GM18870 (cell line): ENCODE results near the gene CRB1.

ENCODE experiments used
- ATAC-seq: cut with Tn5 transposase; IDR thresholded peaks from one replicate; pipeline ENCODE4 v1.9.1; 2021; ENCODE audit warnings: moderate library complexity; ENCODE audit not compliant: unreplicated experiment

Gene CRB1

DNA sequence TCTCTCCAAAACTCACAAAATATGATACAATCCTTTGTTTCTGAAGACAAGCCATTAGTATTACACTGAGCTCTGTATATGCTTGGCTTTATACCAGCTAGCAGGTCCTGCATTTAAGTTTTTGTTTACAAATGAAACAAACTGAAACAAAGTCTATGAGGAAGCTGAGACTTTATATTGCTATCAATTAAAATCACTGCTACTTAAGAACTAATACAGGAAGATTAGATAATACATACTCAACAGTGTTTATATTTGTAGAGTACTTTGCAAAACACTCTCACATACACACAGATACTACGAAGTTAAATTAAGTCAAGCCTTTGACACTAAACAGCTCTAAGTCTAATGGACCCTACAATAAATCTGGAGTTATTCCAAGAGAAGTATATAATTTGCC, 247.4 kb downstream of the CRB1 start:
- ATAC-seq, result no peak

DNA sequence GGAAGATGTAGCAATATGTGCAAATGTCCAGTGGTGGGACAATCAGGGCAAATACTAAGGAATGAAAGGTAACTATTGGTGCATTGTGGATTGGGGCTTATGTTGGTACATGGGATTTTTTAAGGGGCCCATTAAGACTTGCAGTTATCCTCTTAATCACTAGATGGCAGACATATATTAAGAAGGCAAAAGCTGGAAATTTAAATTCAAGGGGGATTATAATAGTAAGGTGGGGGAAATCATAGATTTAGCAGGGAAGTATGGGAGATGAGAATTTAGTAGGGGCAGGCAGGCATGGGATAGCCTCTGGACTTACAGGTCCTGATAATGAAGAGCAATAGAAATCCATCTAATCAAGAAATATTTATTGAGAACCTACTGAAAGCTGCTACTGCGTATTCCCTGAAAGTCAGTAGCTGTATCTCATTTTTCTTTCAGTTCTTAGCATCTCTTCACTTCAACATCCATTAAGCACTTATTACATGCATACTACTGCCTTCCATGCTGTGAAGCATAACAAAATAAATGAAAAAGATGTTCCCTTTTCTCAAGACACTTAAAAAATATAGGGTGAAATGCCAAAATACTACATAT, 251.8 kb downstream of the CRB1 start:
- ATAC-seq, result no peak

DNA sequence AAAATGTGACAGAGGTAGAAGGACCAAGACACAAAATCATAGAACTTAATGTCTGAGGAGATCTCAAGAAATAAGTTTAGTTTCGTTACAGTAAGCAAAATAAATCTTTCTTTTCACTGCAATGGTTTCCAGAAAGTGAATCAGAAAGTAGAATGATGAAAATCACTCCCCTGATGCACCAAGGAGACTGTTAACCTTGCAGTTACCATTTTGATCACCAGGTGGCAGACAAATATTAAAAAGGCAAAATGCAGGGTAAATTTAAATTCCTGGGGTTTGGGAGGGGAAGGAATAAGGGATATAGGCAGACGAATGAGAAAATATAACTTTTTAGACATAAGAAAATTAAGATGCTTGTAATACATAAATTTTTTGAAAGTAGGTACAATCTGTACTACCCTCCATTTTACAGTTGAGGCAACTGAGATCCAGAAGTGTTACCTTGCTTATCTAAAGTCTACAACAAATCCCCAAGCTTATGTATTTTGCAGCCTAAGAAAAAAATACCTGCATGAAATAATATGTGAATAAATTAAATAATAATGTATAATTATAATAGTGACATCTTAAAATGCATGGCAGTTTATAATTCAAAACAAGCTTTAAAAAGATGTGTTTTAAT, 253.2 kb downstream of the CRB1 start:
- no peak for ATAC-seq

- ATAC-seq, result peak; percentile 46
Observed at GRCh38 chr1:197526736-197527371, 258.8 kb downstream of the CRB1 start.
